Lower leg skin (tissue), 4 donors: ENCODE data around the gene P4HA1. TPM values are rescaled to one million over a fixed set of nuclear protein-coding genes. Genes with fewer than 3 reads are reported as not detected.

Experiments
- DNase-seq, 2 donors: peaks; one replicate each; pipeline ENCODE4 v3.0.0-alpha.2; 2019; ENCODE audit warnings: low spot score in 2 of 2
- H3K4me3 ChIP-seq: fragments of 200-600 bp; sonication (generic); 2 replicates; pipeline ENCODE4 v1.5.1; 2017; ENCODE audit warnings: mild to moderate bottlenecking, low read depth; ENCODE audit not compliant: poor library complexity, severe bottlenecking
- POLR2A ChIP-seq, 2 donors: fragments of 450-650 bp; IDR thresholded peaks; one replicate each; pipeline ENCODE4 v1.6.1; 2016 to 2017; ENCODE audit warnings: antibody characterized with exemption in 2 of 2, mild to moderate bottlenecking in 1 of 2, moderate library complexity in 1 of 2
- WGBS, 2 donors: methylation state at CpG; one replicate each; pipeline ENCODE4 v1.1.5; 2018; 5-methylcytosine and 5-hydroxymethylcytosine counted together
- intact Hi-C: fragments of 100-400 bp; cut with DNase I; formaldehyde crosslinking; loops from one replicate; pipeline ENCODE4 v1.15.0; 2023; ENCODE audit warnings: low total_unique reads
- total RNA-seq, 4 donors: library from RNA; depleted of rRNA; stranded (reverse); fragments of >200 nt; gene quantifications; one replicate each; pipeline ENCODE4 v1.1.0, GENCODE V29; 2016
- TF ChIP-seq, protein P1 (sequence below), 3 donors: fragments of 450-650 bp; IDR thresholded peaks; one replicate each; pipeline ENCODE4 v1.5.1; 2016; ENCODE audit warnings: antibody characterized with exemption in 3 of 3, mild to moderate bottlenecking in 3 of 3, moderate library complexity in 2 of 3

Gene P4HA1
- total RNA-seq, 4 donors from 2014 or later = 14.3 to 29.5 (median 20.5) TPM

DNA sequence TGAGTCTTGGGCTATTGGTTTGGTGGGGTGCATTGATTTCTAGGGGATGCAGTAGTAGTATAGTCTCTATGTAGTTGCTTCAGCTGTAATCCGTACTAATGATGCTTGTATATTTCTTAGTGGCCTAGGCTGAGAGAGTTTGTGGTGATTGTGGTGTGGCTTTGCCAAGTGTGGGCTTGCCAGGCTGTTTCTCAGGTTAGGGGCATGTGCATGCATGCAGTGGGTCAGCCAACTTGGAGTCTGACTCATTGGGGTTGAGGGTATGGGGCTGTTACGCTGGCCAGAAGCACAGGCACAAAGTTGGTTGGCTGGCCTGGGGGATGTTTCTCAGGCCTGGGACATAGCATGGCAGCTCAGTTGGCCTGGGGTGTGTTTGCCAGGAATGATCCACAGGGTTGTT is 116.3 kb downstream of the P4HA1 start:
- intact Hi-C loops = no loop called here

DNA sequence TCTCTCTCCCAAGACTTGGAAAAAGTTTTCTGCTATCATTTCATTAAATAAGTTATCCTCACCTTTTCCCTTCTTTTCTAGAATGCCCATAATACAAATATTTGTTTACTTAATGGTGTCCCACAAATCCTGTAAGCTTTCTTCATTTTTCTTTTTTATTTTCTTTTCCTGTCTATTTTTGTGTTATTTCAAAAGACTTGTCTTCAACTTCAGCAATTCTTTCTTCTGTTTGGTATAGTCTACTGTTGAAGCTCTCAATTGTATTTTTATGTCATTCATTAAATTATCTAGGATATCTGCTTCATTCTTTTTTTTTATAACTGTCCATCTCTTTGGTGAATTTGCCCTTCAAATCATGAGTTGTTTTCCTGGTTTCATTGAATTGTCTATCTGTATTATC is 117.0 kb downstream of the P4HA1 start:
- TF ChIP-seq POLR2A (IDR thresholded peaks at IDR 0.05) = no peak
- TF ChIP-seq, protein P1, sequence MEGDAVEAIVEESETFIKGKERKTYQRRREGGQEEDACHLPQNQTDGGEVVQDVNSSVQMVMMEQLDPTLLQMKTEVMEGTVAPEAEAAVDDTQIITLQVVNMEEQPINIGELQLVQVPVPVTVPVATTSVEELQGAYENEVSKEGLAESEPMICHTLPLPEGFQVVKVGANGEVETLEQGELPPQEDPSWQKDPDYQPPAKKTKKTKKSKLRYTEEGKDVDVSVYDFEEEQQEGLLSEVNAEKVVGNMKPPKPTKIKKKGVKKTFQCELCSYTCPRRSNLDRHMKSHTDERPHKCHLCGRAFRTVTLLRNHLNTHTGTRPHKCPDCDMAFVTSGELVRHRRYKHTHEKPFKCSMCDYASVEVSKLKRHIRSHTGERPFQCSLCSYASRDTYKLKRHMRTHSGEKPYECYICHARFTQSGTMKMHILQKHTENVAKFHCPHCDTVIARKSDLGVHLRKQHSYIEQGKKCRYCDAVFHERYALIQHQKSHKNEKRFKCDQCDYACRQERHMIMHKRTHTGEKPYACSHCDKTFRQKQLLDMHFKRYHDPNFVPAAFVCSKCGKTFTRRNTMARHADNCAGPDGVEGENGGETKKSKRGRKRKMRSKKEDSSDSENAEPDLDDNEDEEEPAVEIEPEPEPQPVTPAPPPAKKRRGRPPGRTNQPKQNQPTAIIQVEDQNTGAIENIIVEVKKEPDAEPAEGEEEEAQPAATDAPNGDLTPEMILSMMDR (IDR thresholded peaks at IDR 0.05) = no peak
- DNase-seq = no peak
- intact Hi-C loops = no loop called here
- H3K4me3 ChIP-seq = no peak overlapping the region

More for the DNA sequence above, 116.3 kb downstream of the P4HA1 start:
- no peak for DNase-seq
- WGBS, 2 donors = 91 to 96% methylated on average over 2 of the region's 2 CpGs
- H3K4me3 ChIP-seq = no peak overlapping the region
- no peak for TF ChIP-seq POLR2A (IDR thresholded peaks at IDR 0.05)
- TF ChIP-seq, protein P1 (IDR thresholded peaks at IDR 0.05) = no peak

DNA sequence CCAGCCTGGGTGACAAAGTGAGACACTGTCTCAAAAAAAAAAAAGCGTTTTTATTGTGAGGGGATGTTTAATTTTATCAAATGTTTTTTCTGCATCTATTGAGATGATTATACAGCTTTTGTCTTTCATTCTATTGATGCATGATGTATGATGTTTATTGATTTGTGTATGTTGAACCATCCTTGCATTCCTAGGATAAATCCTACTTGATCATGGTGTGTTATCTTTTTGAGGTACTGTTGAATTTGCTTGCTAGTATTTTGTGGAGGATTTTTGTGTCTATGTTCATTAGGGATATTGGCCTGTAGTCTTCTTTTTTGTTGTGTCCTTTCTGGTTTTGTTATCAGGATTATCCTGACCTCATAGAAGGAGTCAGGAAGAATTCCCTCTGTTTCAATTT is 119.8 kb downstream of the P4HA1 start:
- intact Hi-C loops = no loop called here
- DNase-seq = no peak
- H3K4me3 ChIP-seq = no peak overlapping the region
- TF ChIP-seq POLR2A (IDR thresholded peaks at IDR 0.05) = no peak
- TF ChIP-seq, protein P1 (IDR thresholded peaks at IDR 0.05) = no peak
- WGBS, 2 donors = 91 to 96% methylated on average over 1 of the region's 1 CpG

Other genes starting within 250 kb of the P4HA1 start
- gene OIT3, start 203.1 kb downstream of the P4HA1 start, total RNA-seq = not detected
- gene PLA2G12B, start 142.1 kb downstream of the P4HA1 start, total RNA-seq = not detected
- gene NUDT13, start 13.6 kb upstream of the P4HA1 start, total RNA-seq = 1 to 10 TPM; 1.3 to 3.6 (median 2.9) TPM
- gene ECD, start 71.1 kb upstream of the P4HA1 start, total RNA-seq = 10 to 100 TPM; 29.8 to 35.4 (median 31.3) TPM
- 10 to 100 TPM; 12.4 to 21.7 (median 16.3) TPM for gene FAM149B1, start 71.3 kb upstream of the P4HA1 start, total RNA-seq
- gene DNAJC9, start 150.4 kb upstream of the P4HA1 start, total RNA-seq = 10 to 100 TPM; 10.5 to 19.9 (median 17.4) TPM
- gene MRPS16, start 155.8 kb upstream of the P4HA1 start, total RNA-seq = 10 to 100 TPM; 25.3 to 43.3 (median 40.0) TPM